Measurements from ENCODE around the gene UQCRC2.

DNA sequence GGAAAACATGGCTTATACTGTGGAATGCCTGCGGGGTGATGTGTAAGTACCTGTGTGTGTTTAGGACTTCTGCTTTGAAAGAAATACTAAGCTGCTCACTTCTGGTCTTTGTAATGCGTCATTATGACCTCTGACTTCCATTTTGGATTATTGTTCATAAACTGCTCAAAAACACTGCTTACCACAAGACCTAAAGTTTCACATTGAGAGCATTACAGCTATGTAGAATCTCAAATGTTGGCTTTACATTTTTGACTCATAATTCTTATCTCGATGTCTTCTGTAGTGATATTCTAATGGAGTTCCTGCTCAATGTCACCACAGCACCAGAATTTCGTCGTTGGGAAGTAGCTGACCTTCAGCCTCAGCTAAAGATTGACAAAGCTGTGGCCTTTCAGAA is 9.3 kb downstream of the UQCRC2 start:
- TF ChIP-seq EZH2 (IDR thresholded peaks at IDR 0.05; ENCODE audit: borderline replicate concordance, insufficient read depth, low read depth, low read length, poor library complexity, severe bottlenecking): no peak
- TF ChIP-seq, protein P1, sequence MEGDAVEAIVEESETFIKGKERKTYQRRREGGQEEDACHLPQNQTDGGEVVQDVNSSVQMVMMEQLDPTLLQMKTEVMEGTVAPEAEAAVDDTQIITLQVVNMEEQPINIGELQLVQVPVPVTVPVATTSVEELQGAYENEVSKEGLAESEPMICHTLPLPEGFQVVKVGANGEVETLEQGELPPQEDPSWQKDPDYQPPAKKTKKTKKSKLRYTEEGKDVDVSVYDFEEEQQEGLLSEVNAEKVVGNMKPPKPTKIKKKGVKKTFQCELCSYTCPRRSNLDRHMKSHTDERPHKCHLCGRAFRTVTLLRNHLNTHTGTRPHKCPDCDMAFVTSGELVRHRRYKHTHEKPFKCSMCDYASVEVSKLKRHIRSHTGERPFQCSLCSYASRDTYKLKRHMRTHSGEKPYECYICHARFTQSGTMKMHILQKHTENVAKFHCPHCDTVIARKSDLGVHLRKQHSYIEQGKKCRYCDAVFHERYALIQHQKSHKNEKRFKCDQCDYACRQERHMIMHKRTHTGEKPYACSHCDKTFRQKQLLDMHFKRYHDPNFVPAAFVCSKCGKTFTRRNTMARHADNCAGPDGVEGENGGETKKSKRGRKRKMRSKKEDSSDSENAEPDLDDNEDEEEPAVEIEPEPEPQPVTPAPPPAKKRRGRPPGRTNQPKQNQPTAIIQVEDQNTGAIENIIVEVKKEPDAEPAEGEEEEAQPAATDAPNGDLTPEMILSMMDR (IDR thresholded peaks at IDR 0.05): no peak
